ENCODE results near the gene C3. TPM values are rescaled to one million over a fixed set of nuclear protein-coding genes. Genes with fewer than 3 reads are reported as not detected.

C3 gene
- total RNA-seq, 4 donors from 2014 or later, result 1,035 to 6,271 (median 2,305) TPM

Other genes starting within 250 kb of the C3 start
- 1 to 10 TPM; 1.0 to 7.6 (median 4.6) TPM for gene DENND1C, start 238.9 kb downstream of the C3 start, total RNA-seq
- gene TUBB4A, start 218.3 kb downstream of the C3 start, total RNA-seq, result 1 to 10 TPM in 3 of 4 donors, not detected in 1; 2.2 to 2.8 (median 2.2) TPM
- 1 to 10 TPM in 3 of 4 donors, under 1 TPM in 1; 0.94 to 4.2 (median 1.4) TPM for gene TNFSF9, start 189.6 kb downstream of the C3 start, total RNA-seq
- gene CD70, start 129.5 kb downstream of the C3 start, total RNA-seq, result not detected
- 10 to 100 TPM in 2 of 4 donors, 1 to 10 TPM in 2; 3.6 to 66.5 (median 26.3) TPM for gene TNFSF14, start 50.5 kb downstream of the C3 start, total RNA-seq
- 10 to 100 TPM; 34.5 to 68.4 (median 62.0) TPM for gene GPR108, start 16.9 kb upstream of the C3 start, total RNA-seq
- gene TRIP10, start 19.0 kb upstream of the C3 start, total RNA-seq, result 100 to 1,000 TPM in 1 of 4 donors, 10 to 100 TPM in 3; 42.5 to 110 (median 66.6) TPM
- gene SH2D3A, start 46.8 kb upstream of the C3 start, total RNA-seq, result 1 to 10 TPM in 3 of 4 donors, not detected in 1; 1.3 to 3.4 (median 2.0) TPM
- gene VAV1, start 52.1 kb upstream of the C3 start, total RNA-seq, result 10 to 100 TPM in 3 of 4 donors, 1 to 10 TPM in 1; 9.4 to 18.9 (median 13.5) TPM
- gene ADGRE1, start 166.9 kb upstream of the C3 start, total RNA-seq, result 1 to 10 TPM in 1 of 4 donors, under 1 TPM in 2, not detected in 1; 0.24 to 3.9 (median 0.37) TPM